ENCODE data around the gene APOL5.
"Not testable (repeated sequence)": the region's sequence is repeated elsewhere in the genome, so short reads cannot be mapped to it uniquely, and the experiment has no call there.

Gene APOL5, protein sequence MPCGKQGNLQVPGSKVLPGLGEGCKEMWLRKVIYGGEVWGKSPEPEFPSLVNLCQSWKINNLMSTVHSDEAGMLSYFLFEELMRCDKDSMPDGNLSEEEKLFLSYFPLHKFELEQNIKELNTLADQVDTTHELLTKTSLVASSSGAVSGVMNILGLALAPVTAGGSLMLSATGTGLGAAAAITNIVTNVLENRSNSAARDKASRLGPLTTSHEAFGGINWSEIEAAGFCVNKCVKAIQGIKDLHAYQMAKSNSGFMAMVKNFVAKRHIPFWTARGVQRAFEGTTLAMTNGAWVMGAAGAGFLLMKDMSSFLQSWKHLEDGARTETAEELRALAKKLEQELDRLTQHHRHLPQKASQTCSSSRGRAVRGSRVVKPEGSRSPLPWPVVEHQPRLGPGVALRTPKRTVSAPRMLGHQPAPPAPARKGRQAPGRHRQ

DNA sequence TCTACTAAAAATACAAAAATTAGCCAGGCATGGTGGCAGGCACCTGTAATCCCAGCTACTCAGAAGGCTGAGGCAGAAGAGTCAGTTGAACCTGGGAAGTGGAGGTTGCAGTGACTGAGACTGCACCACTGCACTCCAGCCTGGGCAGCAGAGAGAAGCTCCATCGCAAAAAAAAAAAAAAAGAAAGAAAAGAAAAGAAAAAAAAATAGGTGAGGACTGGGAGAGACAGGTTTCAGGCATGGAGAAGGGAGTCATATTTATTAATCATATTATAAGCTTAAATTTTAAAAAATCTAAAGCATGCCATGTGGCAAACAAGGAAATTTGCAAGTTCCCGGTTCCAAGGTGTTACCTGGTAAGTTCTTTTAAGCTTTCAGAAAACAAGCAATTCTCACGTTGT lies at the start of gene APOL5:
TSS of gene APOL5 (plus strand) at position 301 of the 400 bp plus-strand sequence. CDS start at position 301, 0 bp downstream.
- no peak for DNase-seq (ENCODE audit: low read depth in 2 of 3, low spot score in 2 of 3)

DNA sequence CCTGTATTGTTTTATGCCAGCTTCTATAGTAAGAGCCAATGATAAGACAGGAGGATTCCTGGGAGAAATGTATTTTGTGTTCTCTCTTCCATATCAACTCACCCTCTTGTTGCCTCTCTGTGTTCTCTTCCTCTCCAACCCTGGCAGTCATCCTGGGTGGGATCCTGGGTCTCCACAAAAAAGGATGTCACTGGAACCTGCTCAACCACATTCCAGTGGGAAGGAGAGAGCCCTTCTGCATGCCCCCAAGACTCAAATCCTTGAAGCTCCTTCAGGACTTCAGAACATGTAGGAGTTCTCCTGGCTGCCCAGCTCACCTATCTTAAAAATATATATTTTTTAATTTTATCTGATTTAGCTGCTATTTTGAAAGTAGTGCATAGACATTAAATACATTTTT lies 43.3 kb upstream of the APOL5 start:
- DNase-seq (ENCODE audit: low read depth in 2 of 3, low spot score in 2 of 3): no peak

DNA sequence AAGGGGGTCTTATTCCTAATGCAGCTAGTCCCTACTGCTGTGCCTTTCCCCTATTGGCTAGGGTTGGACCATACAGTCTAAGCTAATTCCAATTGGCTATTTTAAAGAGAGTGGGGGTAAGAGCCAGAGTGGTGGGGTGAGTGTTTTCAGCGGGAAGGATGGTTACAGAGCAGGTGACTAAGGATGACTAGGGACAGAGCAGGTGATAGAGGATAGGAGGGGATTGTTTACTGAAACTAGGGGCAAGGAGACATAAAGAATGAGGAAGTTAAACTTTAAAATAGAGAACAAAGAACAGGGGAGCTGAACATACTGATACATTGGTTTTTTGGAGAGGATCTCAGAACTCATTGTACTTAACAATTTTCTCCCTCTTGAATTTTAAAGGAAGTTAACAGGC lies 41.6 kb upstream of the APOL5 start:
- DNase-seq (ENCODE audit: low read depth in 2 of 3, low spot score in 2 of 3): not testable (repeated sequence)

DNA sequence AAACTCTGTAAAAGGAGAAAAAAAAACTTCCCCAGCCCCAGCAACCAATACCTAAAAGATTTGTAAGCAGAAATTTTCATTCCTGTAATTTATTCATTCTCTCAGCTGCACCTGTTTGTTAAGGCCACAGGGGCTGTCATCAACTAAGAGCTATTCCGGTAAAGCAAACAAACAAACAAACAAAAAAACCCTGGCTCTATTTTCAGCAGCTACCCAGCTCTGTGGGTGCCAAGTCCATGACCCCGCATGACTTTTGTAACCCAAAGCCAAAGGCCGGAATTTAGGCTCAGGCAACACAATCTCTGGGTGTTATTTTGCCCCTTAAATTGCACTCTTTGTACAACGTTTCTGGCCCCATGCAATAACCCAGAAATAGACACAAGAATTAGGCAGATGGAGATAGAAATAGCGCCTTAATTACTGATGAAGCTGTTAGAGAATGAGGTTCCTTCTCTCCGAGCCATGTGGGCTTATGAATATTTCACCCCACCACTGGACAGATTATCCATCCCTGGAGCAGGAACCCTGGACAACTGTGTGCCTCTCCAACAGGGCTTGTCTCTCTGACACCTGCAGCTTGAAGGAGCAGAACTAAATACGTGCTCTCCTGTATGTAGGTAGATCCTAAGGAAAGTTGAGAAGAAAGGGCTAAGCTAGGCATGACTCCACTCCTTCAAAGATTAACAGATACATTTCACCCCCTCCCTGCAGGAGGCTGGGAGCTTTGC lies 40.0 kb upstream of the APOL5 start:
- DNase-seq (ENCODE audit: low read depth in 2 of 3, low spot score in 2 of 3): no peak

DNA sequence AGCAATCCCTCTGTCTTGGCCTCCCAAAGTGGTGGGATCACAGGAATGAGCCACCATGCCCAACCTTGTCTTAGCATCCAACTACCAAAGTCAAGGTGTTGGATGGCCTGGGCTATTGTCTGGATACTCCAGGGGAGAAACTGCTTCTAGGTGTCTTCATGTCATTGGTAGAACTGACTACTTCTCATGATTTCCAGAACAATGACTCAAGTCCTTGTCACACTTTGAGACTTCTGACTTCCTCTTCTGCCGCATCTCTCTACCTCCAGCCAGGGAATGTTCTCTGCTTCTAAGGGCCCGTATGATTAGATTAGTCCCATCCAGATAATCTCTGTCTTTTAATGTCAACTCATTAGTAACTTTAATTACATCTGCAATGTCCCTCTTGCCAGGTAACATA lies 38.8 kb upstream of the APOL5 start:
- DNase-seq (ENCODE audit: low read depth in 2 of 3, low spot score in 2 of 3): no peak

DNA sequence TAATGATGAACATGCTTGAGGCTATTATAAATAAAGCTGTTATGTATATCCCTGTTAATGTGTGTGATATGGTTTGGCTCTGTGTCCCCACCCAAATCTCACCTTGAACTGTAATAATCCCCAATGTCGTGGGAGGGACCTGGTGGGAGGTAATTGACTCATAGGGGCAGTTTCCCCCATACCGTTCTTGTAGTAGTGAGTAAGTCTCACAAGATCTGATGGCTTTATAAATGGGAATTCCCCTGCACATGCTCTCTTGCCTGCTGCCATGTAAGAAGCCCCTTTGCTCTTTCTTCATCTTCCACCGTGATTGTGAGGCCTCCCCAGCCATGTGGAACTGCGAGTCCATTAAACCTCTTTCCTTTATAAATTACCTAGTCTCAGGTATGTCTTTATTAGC lies 38.2 kb upstream of the APOL5 start:
- peak in 1 of 3 experiments; percentile 12 for DNase-seq (ENCODE audit: low read depth in 2 of 3, low spot score in 2 of 3)

DNA sequence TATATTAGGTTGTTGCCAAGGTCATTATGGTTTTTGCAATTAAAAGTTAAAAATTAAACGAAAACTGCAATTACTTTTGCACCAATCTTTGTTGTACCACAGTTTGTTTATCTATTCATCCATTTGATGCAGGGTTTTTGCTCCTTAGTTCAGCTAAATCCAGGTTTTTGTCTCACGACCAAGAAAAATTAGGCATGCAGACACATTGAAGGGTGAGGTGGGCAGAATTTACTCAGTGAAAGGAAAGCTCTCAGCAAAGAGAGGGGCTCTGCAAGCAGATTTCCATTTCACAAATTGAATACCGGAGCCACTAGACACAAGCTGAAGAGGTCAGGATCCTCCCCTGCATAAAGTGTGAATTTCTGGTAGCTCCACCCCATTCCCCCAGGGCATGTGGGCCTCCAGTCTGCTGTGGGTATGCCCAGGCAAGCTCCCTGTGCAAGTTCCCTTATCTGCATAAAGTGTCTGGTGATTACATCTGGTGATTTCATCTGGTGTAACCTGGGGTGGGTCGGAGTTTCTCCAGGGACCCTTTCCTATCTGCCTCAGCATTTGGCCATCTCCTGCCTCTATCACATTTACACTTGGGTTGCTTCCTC lies 36.1 kb upstream of the APOL5 start:
- no peak for DNase-seq (ENCODE audit: low read depth in 2 of 3, low spot score in 2 of 3)

DNA sequence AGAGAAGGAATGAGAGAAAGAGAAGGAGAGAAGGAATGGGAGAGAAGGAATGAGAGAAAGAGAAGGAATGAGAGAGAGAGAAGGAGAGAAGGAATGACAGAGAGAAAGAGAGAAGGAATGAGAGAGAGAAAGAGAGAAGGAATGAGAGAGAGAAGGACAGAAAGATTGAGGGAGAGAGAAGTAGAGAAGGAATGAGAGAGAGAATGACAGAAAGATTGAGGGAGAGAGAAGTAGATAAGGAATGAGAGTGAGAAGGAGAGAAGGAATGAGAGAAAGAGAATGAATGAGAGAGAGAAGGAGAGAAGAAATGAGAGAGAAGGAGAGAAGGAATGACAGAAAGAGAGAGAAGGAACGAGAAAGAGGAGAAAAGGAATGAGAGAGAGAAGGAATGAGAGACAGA lies 34.1 kb upstream of the APOL5 start:
- DNase-seq (ENCODE audit: low read depth in 2 of 3, low spot score in 2 of 3): no peak

DNA sequence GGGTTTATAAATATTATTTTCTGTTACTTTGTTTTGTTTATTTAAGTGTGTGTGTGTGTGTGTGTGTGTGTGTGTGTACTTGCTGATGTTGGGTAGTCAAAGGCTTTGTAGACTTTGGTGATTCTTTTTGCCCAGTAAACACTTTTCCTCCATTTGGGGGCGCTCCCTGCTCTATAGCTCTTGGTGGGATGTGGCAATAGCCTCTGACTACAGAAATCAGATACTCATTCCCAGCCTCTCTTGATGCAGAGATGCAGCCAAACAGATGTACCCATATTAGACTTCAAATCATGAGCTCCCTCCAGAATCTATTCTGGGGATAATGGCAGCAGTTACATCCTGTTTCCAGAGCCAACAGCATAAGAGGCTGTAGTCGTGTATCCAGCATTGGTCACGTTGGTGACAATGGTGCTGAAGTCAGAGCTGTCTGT lies 33.4 kb upstream of the APOL5 start:
- no peak for DNase-seq (ENCODE audit: low read depth in 2 of 3, low spot score in 2 of 3)

DNA sequence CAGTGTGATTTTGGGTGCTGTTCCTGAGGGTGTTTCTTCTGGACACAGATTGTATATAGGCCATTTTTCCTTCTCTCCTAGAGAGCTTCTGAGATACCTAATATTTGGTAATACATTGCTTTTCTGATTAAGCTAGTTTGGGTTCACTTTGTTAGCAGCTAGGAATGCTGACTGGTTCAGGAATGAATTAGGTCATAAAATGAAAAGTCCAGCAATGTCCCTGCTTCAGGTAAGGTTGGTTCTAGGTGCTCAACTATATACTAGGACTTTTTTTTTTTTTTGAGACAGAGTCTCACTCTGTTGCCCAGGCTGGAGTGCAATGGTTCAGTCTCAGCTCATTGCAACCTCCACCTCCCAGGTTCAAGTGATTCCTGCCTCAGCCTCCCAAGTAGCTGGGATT lies 32.9 kb upstream of the APOL5 start:
- no peak for DNase-seq (ENCODE audit: low read depth in 2 of 3, low spot score in 2 of 3)

DNA sequence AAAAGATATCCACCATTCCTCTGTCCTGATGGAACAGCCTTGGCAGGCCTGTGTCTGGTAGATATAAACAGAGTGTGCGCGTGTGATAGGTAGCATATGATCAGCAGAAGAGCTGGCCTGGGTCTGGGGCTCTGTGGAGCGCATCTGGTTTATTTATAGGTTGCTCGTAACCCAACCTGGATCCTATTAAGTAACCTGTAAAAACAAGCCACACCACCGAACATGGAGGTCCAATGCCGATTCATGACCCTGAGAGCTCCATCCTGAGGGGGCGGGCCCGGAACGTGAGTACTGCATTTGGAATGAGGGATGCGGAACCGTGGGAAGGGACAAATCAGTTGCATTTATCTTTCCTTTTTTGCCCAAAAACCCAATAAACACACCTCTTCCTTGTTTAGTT lies 31.9 kb upstream of the APOL5 start:
- no peak for DNase-seq (ENCODE audit: low read depth in 2 of 3, low spot score in 2 of 3)

DNA sequence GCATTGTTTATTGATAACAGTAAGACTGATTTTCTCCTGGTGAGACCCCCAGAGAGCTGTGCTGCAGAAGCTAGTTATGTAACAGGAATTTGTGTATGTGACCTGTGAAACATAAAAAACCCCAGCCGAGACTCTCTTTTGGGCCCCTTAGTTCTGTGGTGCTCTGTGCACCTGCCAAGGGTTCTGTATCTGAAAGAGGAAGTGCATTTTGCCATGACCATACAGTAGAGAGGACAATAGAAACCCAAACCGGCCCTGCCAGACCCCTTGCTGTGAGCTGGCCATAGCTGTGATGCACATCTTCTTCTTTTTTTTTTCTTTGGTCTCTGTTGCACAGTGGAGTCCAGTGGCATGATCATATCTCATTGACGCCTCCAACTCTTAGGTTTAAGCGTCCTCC lies 31.4 kb upstream of the APOL5 start:
- no peak for DNase-seq (ENCODE audit: low read depth in 2 of 3, low spot score in 2 of 3)

DNA sequence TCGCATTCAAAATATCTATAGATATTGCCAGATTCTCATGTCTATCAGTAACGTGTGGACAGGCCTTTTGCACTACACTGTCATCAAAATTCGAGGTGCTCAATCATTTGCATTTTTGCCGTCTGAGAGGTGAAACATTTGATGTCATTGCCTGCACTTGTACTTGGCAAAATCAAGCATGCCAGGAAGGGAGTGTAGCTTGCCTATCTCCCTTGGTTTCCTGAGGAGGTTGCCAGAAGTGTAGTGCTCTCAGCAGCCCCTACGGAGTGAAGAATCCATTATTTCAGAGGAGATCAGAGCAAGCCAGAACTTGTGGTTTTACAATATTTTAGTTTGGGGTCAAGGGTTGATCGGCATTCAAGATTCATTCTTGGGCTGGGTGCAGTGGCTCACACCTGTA lies 30.2 kb upstream of the APOL5 start:
- no peak for DNase-seq (ENCODE audit: low read depth in 2 of 3, low spot score in 2 of 3)

DNA sequence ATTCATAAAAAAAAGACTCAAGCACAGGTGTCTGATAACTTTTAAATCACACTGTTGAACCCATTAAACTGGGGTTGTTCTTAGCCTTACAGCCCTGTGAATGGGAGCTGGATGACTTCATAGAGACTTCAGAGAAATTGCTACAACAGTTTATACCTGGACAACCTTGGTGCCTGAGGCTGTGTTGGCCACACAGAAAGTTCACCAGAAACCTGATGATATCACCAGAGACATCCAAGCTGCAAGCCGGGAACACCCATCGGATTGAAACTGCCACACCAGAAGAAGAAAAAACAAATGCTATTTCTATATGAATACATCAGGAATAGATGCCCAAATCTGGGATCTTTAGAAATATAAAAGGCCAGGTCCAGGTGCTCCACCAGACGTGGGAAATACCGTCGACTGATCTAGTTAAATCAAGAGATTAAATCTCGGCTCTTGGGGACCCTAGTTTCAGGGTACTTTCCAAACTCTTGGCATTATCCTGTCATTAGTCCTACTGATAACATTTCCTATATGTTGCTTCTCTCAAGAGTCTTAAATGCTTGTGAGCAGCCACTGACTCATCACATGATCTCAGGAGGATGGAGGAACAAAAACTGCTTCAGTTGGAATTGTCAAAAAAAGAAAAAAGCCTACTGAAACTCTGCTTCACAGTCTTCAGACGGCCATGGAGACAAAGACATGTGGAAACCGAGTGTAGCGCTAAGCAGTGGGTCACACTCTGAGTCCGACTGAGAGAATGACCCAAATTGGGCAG lies 28.6 kb upstream of the APOL5 start:
- DNase-seq (ENCODE audit: low read depth in 2 of 3, low spot score in 2 of 3): no peak

DNA sequence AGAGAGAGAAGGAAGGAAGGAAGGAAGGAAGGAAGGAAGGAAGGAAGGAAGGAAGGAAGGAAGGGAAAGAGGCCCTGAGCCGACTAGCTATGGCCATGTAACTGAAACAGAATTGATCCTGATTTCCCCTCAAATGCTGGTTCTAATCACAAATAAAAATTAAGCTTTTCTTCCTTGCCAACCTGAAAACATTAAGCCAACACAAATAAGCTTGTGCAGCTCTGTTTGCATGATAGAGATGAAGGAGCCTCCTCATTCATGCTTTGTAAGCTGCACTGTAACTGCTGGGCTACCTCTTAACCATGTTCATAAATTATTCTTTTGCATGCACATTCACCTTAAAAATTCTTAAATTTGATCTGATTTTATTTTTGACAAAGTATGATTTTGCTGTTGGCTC lies 27.7 kb upstream of the APOL5 start:
- DNase-seq (ENCODE audit: low read depth in 2 of 3, low spot score in 2 of 3): no peak

DNA sequence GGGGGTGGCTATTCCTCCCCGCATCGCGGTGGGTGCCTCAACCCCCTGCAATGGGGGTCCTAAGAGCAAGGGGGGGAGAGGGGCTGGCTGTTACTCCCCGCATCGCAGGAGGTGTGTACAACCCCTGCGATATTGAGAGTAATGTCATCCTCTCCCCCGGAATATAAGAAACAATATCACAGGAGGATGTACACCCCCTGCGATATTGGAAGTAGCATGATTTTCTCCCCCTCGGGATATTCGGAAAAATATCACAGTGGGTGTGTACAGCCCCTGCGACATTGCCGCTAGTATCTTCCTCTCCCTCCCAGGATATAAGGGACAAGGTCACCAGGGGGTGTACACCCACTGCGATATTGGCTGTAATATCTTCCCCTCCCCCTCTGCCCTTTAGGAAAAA lies 22.5 kb upstream of the APOL5 start:
- no peak for DNase-seq (ENCODE audit: low read depth in 2 of 3, low spot score in 2 of 3)

DNA sequence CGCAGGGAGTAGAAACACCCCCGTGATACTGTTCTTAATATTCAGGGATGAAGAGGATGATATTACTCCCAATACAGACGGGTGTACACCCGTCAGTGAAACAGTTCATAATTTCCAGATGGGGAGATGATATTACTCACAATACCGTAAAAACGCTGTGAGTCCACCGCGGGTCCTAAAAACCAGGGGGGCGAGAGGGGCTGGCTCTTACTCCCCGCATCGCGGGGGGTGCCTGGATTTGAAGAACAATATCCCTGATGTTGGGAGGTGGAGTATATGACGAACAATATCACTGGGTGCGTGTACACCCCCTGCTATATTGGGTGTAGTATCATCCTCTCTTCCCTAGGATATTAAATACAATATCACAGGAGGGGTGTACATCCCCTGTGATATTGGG lies 20.5 kb upstream of the APOL5 start:
- no peak for DNase-seq (ENCODE audit: low read depth in 2 of 3, low spot score in 2 of 3)

DNA sequence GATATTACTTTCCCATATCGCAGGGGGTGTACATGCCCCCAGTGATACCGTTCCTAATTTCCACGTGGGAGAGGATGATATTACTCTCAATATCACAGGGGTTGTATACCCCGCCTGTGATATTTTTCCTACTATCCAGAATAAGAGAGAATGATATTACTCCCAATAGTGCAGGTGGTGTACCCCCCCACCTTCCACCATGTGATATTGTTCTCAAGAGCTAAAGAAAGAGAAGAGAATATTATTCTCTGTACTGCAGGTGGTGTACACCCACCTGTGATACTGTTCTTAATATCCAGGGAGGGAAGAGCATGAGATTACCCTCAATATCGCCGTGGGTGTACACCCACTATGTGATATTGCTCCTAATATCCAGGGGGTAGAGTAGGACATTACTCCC lies 17.8 kb upstream of the APOL5 start:
- not testable (repeated sequence) for DNase-seq (ENCODE audit: low read depth in 2 of 3, low spot score in 2 of 3)

DNA sequence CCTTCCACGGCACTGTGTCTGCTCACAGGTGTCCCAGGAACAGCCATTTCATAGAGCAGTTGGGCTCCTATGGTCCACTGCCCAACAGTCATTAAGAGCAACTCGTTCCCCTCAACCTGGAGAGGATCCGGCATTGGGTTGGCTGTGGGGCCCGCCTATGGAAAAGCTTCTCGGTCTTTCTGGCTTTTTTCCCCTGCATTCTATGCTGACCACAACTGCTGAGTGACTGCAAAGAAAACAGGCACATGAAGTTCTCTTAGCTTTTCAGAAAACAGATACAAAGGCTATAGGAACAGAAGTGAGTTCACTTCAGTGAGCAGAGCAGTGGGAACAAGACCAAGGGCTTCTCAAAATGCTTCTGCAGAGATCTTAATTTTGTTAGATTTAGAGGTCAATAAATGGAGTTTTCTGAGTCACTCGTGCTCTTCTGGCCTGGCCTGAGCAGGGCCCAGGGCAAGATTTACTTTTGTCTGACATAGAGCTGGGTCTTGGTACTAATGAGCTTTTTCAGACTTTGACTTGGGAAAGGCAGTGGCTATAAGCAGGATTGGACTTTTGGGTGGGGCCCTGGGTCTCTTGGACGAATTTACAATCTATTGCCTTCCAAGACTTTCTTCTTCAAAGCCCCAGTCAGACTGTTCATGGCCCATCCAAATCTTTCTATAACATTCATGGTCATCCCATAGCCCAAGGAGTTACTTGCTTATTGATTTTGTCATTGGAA lies 13.6 kb upstream of the APOL5 start:
- DNase-seq (ENCODE audit: low read depth in 2 of 3, low spot score in 2 of 3): no peak

DNA sequence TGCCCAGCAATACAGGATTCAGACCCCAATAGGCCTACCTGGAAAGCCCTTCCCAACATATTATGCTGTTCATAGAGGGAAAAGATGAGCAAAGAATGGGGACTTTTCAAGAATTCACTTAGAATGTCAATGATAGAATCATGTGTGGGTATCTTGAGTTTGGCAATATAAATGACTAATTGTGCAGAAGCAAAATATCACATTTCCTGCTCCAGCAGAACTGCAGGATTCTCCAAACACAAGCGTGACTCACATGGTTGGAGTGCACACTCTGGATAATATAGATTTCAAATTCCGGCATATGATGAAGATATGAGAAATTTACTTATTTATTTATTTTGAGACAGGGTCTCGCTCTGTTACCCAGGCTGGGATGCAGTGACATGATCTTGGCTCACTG lies 12.5 kb upstream of the APOL5 start:
- DNase-seq (ENCODE audit: low read depth in 2 of 3, low spot score in 2 of 3): no peak

DNA sequence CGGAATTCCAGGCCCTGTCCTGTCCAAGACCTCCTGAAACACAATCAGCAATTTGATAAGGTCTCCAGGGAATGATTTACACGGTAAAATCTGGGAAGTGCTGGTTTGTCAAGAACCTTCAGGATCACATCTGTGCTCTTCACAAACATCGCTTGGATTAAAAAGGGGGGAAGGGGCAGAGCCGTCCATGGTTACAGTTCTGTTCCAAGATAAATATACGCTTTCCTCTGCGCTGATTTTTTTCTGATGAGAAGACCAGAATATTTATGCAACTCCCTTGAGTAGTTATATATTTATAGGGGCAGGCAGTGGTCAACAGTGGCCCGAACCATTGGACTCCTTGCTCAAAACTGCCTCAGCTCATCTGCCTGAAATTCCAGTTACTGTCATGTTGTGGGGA lies 9.2 kb upstream of the APOL5 start:
- no peak for DNase-seq (ENCODE audit: low read depth in 2 of 3, low spot score in 2 of 3)

Data from activated CD8-positive, alpha-beta memory T cell treated with anti-CD3 and anti-CD28 coated beads for 48 hours (primary cell).